Ovary (tissue), 10 donors: ENCODE data around the gene EIF5A2. TPM values are rescaled to one million over a fixed set of nuclear protein-coding genes. Genes with fewer than 3 reads are reported as not detected.

Source experiments
- DNase-seq, 5 donors: peaks; one replicate each; pipeline ENCODE4 v3.0.0-alpha.2; 2019 to 2020
- H3K27ac ChIP-seq, 2 donors: fragments of 200-600 bp; one replicate each; pipeline versions ENCODE4 v1.5.1 to v1.8.0; 2019 to 2022
- H3K27me3 ChIP-seq: fragments of 200-600 bp; one replicate; pipeline ENCODE4 v1.8.0; 2022
- H3K36me3 ChIP-seq: fragments of 200-600 bp; sonication (generic); one replicate; pipeline ENCODE4 v1.5.1; 2019
- H3K4me1 ChIP-seq: one replicate; pipeline ENCODE4 v1.8.1; 2013; ENCODE audit warnings: mild to moderate bottlenecking, moderate library complexity; ENCODE audit not compliant: insufficient read depth
- H3K4me3 ChIP-seq: fragments of 200-600 bp; sonication (generic); one replicate; pipeline ENCODE4 v1.5.1; 2017
- H3K9me3 ChIP-seq, 2 donors: fragments of 200-600 bp in 1 of 2; sonication (generic) in 1 of 2; one replicate each; pipeline versions ENCODE4 v1.5.1 to v1.8.1; 2013 to 2019; ENCODE audit warnings: mild to moderate bottlenecking in 1 of 2, moderate library complexity in 1 of 2
- CTCF ChIP-seq, 3 donors: fragments of 450-650 bp in 2 of 3; fragments of 200-600 bp in 1 of 3; IDR thresholded peaks; one replicate each; pipeline versions ENCODE4 v1.5.1 to v1.8.0; 2016 to 2022; ENCODE audit warnings: antibody characterized with exemption in 3 of 3, mild to moderate bottlenecking in 1 of 3
- EP300 ChIP-seq: sonication (generic); formaldehyde crosslinking; IDR thresholded peaks from one replicate; pipeline ENCODE4 v1.6.1; 2017; ENCODE audit warnings: antibody characterized with exemption
- POLR2A ChIP-seq: fragments of 450-650 bp; IDR thresholded peaks from one replicate; pipeline ENCODE4 v1.6.1; 2017; ENCODE audit warnings: antibody characterized with exemption, mild to moderate bottlenecking, moderate library complexity
- WGBS, 3 donors: extraction: QIAGEN DNeasy Blood & Tissue Kit in 1 of 3; methylation state at CpG; one replicate each; pipeline versions ENCODE4 v1.1.5 to v1.1.7; 2013 to 2017; 5-methylcytosine and 5-hydroxymethylcytosine counted together
- intact Hi-C, 4 donors: fragments of 100-400 bp; cut with DNase I; formaldehyde crosslinking; loops; one replicate each; pipeline versions ENCODE4 v1.11.0 to v1.15.1; 2022 to 2023
- long read RNA-seq, 3 donors: library from polyadenylated mRNA in 2 of 3; unstranded in 2 of 3; transcript quantifications; one replicate each; pipeline ENCODE4 v2.0.0 and lab custom pipeline, GENCODE V29; 2021 to 2026
- polyA plus RNA-seq, 2 donors: library from polyadenylated mRNA; stranded (reverse); fragments of 200-250 nt in 1 of 2; fragments of 350-450 nt in 1 of 2; fragmentation: Illumina TruSeq in 1 of 2; extraction: RNeasy Lipid Tissue Mini Kit (QIAGEN cat#74804) in 1 of 2; gene quantifications; one replicate each; pipeline ENCODE4 v1.2.3, GENCODE V29; 2013 to 2014
- total RNA-seq, 7 donors: library from RNA; depleted of rRNA in 2 of 7; stranded (reverse); fragments of >200 nt in 2 of 7; fragmentation: NEBNext Ultra II Directional in 3 of 7; extraction: Animal tissue kit (Norgen Biotek cat#: 25700) in 3 of 7; gene quantifications; one replicate each; pipeline versions ENCODE4 v1.1.0 to v1.2.4, GENCODE V29; 2016 to 2023
- donor health status: DM: no; HTN: no; CAD: no; lungs with moderate emphysema.
- donor health status: DM: no; HTN: no; CAD: no.
- donor health status: Bipolar disorder and iron deficiency.
- donor health status: DM: yes; HTN: yes; CAD: no.
- donor health status: DM: no; HTN: no; CAD: no.
- donor health status: DM: yes; HTN: yes; CAD: no.

The EIF5A2 gene
- total RNA-seq: 10 to 100 TPM in 5 of 7 donors, 1 to 10 TPM in 2; 3.3 to 19.6 (median 12.8) TPM
- polyA plus RNA-seq: 1 to 10 TPM; 3.4 to 8.4 TPM
- long read RNA-seq, donor 1, full-length matches to known transcripts: 11 of 15 reads
- long read RNA-seq, donor 1, partial matches to known transcripts: 1 of 15 reads
- long read RNA-seq, donor 1, other reads (novel, unspliced or antisense): 3 of 15 reads
- long read RNA-seq, donor 2, full-length matches to known transcripts: 3 of 3 reads
- long read RNA-seq, donor 2, partial matches to known transcripts: 0 of 3 reads
- long read RNA-seq, donor 2, other reads (novel, unspliced or antisense): 0 of 3 reads
- long read RNA-seq, donor 3, full-length matches to known transcripts: 11 of 14 reads
- long read RNA-seq, donor 3, partial matches to known transcripts: 0 of 14 reads
- long read RNA-seq, donor 3, other reads (novel, unspliced or antisense): 3 of 14 reads

- TF ChIP-seq POLR2A: peak; percentile 9
- TF ChIP-seq EP300: no peak
- Histone ChIP-seq H3K27me3 (no peaks in the 10 kb centered on the region), H3K27ac (peak within 1 kb of the TSS in 1 of 2 donors; percentile 62), H3K36me3 (no peaks in the 10 kb centered on the region), H3K9me3 (no peaks in the 10 kb centered on the region), H3K4me1 (peaks cover 7% of the 10 kb centered on the region), H3K4me3 (peak within 1 kb of the TSS; percentile 70)
- intact Hi-C loops: no loop called here
- 12 to 14% (median 13%) methylated on average over 69 to 73 of the region's 73 CpGs for WGBS, 3 donors
- peak; percentile 95 to 98 (median 96) for DNase-seq
Measured at GRCh38 chr3:170908235-170909116, at the start of gene EIF5A2. Gene EIF5A2, minus strand, starts transcription at chr3:170908637. Its CDS starts 831 bp downstream, at chr3:170907806.

GRCh38 chr3:170956647-170957046 lies 48.2 kb upstream of the EIF5A2 start:
- Histone ChIP-seq H3K36me3 (no peaks in the 10 kb centered on the region), H3K9me3 (no peaks in the 10 kb centered on the region), H3K27ac (no peak overlapping the region), H3K4me1 (no peaks in the 10 kb centered on the region), H3K4me3 (no peak overlapping the region), H3K27me3 (no peaks in the 10 kb centered on the region)
- TF ChIP-seq CTCF (IDR thresholded peaks at IDR 0.05): no peak
- no peak for TF ChIP-seq EP300
- no peak for TF ChIP-seq POLR2A
- no peak for DNase-seq
- intact Hi-C loops: loop anchor here in 1 of 4 donors (10.0 kb wide), 1 partner anchor 608 kb away; no protein-coding TSS in a partner anchor

GRCh38 chr3:170953736-170954135 lies 45.3 kb upstream of the EIF5A2 start:
- Histone ChIP-seq H3K9me3 (no peaks in the 10 kb centered on the region), H3K27me3 (no peaks in the 10 kb centered on the region), H3K36me3 (no peaks in the 10 kb centered on the region), H3K4me3 (no peak overlapping the region), H3K4me1 (no peaks in the 10 kb centered on the region), H3K27ac (no peak overlapping the region)
- no peak for DNase-seq
- intact Hi-C loops: loop anchor here in 1 of 4 donors (10.0 kb wide), 1 partner anchor 611 kb away; no protein-coding TSS in a partner anchor
- WGBS, 3 donors: 64 to 70% (median 65%) methylated on average over 12 of the region's 12 CpGs
- no peak for TF ChIP-seq POLR2A
- TF ChIP-seq CTCF (IDR thresholded peaks at IDR 0.05): no peak
- no peak for TF ChIP-seq EP300

GRCh38 chr3:170953229-170953628 lies 44.8 kb upstream of the EIF5A2 start:
- no peaks in the 10 kb centered on the region for H3K36me3 ChIP-seq
- TF ChIP-seq CTCF (IDR thresholded peaks at IDR 0.05) (no peak), EP300 (no peak), POLR2A (no peak)
- 86 to 89% (median 88%) methylated on average over 13 of the region's 13 CpGs for WGBS, 3 donors
- H3K4me3 ChIP-seq: no peak overlapping the region
- no peak overlapping the region for H3K27ac ChIP-seq
- DNase-seq: no peak
- no peaks in the 10 kb centered on the region for H3K27me3 ChIP-seq
- H3K4me1 ChIP-seq: no peaks in the 10 kb centered on the region
- intact Hi-C loops: loop anchor here in 1 of 4 donors (10.0 kb wide), 1 partner anchor 612 kb away; no protein-coding TSS in a partner anchor
- no peaks in the 10 kb centered on the region for H3K9me3 ChIP-seq
